ENCODE results near the gene FCHO2. TPM values are rescaled to one million over a fixed set of nuclear protein-coding genes. Genes with fewer than 3 reads are reported as not detected.

The FCHO2 gene
- total RNA-seq, 1 donor from 2014 or later = 37.3 TPM

GRCh38 chr5:73028991-73029595 is 73.3 kb downstream of the FCHO2 start:
- DNase-seq (ENCODE audit: low spot score) = no peak

GRCh38 chr5:73030531-73030930 is 74.7 kb downstream of the FCHO2 start:
- DNase-seq (ENCODE audit: low spot score) = no peak

GRCh38 chr5:73030995-73031394 is 75.2 kb downstream of the FCHO2 start:
- no peak for DNase-seq (ENCODE audit: low spot score)

GRCh38 chr5:73031839-73032238 is 76.0 kb downstream of the FCHO2 start:
- DNase-seq (ENCODE audit: low spot score) = no peak

DNA sequence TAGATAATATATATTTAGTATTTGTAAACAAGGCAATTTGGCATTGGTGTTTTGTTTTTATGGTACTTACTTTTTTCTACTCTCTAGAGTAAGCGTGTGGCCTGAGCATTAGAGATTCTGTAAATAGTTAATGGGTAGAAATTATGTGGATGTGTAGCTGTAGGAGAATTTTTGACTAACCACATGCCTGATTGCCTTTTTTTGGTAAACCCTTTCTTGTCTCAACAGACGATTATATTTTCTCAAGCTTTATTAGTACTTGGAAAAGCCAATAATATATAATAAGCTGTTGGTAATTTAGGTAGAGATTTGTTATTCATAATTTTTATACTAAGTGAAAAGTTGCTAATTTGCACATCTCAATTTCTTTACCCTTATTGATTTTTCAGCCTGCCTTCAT is 76.8 kb downstream of the FCHO2 start:
- no peak for DNase-seq (ENCODE audit: low spot score)

GRCh38 chr5:73037545-73037944 is 81.7 kb downstream of the FCHO2 start:
- DNase-seq (ENCODE audit: low spot score) = no peak

- no peak for DNase-seq (ENCODE audit: low spot score)
Observed at GRCh38 chr5:73039082-73039481, 83.2 kb downstream of the FCHO2 start.

GRCh38 chr5:73042993-73043392 is 87.2 kb downstream of the FCHO2 start:
- DNase-seq (ENCODE audit: low spot score) = no peak

GRCh38 chr5:73044546-73044945 is 88.7 kb downstream of the FCHO2 start:
- no peak for DNase-seq (ENCODE audit: low spot score)

DNA sequence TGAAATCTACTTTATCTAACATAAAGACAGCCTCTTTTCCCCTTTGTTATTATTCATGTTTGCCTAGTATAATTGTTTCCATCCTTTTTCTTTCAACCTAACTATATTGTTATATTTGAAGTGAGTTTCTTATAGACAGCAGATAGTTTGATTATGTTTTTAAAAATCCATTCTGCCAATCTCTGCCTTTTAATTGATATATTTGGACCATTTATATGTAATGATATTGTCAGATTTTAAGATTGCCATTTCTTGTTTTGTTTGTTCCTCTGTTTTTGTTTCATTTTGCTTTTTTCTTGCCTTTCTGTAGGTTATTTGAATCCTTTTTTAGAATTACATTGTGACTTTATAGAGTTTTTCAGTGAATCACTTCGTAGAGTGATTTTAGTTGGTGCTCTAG is 89.8 kb downstream of the FCHO2 start:
- no peak for DNase-seq (ENCODE audit: low spot score)

- DNase-seq (ENCODE audit: low spot score) = no peak
Observed at GRCh38 chr5:73061593-73061992, 105.8 kb downstream of the FCHO2 start.

- no peak for DNase-seq (ENCODE audit: low spot score)
Observed at GRCh38 chr5:73066466-73066865, 110.6 kb downstream of the FCHO2 start.

DNA sequence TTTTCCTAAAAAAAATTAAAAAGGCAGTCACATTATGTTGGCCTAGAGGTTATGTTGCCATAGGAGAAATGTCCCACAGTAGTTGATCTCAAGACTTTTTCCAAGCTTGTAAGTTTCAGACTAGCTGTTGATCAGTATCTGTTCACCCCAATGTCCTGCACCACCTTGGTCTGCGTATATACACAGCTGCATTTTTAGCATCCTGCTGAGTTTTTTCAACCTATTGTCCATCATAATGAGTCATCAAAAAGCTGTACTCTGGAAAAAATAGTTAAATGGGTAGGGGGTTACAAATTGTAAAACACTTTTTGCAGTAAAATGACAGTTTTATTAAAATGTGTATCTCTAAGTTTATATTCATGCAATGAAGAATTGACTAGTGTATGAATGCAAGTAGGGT is 111.4 kb downstream of the FCHO2 start:
- no peak for DNase-seq (ENCODE audit: low spot score)

DNA sequence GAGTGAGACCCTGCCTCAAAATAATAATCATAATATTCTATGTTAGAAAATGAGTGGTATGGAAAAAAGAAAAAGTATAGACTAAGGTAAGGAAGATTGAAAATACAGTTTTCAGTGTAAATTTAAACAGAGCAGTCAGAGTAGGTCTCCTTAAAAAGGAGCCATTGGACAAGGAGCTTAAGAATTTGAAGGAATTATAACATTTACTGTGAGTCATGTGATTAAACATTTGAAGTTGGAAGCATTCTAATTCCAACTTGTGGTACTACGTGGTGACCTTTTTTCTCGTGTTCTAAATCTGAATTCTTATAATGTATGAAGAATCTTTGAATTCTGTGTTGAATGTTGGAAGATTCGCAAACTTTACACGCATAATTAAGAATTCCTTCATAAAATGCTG is 125.3 kb downstream of the FCHO2 start:
- DNase-seq (ENCODE audit: low spot score) = no peak

GRCh38 chr5:73088026-73088425 is 132.2 kb downstream of the FCHO2 start:
- DNase-seq (ENCODE audit: low spot score) = no peak

DNA sequence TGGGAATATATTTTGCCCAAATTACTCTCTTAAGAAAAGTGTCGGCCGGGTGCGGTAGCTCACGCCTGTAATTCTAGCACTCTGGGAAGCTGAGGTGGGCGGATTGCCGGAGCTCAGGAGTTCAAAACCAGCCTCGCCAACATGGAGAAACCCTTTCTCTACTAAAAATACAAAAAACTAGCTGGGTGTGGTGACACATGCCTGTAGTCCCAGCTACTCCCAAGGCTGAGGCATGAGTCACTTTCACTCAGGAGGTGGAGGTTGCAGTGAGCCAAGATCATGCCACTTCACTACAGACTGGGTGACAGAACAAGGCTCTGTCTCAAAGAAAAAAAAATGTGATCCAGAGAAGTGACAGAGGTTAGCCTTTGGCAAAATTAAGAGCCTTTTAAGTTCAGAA is 138.1 kb downstream of the FCHO2 start:
- DNase-seq (ENCODE audit: low spot score) = no peak

DNA sequence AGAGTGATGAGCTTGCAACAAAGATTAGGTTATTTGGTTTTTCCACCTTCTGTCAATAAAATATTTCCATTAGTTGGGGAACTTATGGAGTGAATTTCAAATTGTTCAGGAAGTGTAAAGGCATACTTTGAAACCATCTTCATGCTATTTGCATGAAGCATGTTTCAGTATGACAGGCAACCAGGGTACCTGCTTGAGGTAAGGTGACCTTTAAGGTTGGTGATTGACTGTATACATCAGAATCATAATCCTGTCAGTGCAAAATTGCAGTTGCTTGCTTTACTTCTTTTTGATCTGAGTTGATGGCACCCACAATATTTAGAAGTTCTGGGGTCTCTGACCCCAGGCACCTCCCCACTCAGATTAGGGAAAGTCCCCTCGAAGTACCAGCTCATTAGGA is 138.6 kb downstream of the FCHO2 start:
- no peak for DNase-seq (ENCODE audit: low spot score)

DNA sequence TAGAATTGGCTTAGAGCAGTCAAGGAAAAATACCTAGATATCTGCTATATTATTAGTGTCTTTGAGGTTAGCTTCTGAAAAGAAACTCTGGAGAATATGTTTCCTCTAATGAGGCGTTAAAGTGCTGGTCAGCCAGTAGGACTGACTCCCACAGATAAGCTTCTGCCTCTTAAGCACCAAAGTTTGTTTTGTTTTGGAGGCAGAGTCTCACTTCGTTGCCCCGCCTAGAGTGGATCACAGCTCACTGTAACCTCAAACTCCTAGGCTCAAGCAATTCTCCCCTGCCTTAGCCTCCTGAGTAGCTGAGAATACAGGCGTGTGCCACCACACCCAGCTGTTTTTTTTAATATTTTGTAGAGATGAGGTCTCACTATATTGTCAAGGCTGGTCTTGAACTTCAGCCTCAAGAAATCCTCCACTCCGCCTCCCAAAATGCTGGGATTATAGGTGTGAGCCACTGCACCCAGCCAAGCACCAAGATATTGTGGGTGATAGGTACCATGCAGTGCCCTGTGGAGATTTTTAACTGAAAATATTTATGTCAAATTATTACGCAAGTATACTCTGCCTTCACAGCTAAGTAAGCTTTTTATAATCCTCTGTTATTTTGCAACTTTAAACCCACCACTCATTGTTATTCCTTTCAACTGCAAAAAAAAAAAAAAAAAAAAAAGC is 139.9 kb downstream of the FCHO2 start:
- no peak for DNase-seq (ENCODE audit: low spot score)

DNA sequence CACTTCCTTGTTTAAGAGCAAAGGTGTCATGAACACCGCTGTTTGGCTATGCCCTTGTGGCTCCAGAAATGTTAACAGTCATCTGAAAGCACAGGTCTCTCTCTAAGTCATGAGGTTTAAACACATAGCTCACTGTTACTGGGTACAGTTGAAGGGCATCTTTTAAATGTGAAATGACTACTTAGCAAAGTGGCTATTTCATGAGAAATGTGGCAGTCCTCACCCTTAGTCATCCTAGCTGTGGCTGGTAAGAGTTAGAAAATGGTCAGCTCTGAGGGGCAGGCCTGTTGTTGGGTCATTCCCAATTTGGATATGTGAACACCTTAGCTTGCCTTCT is 140.4 kb downstream of the FCHO2 start:
- no peak for DNase-seq (ENCODE audit: low spot score)

GRCh38 chr5:73097740-73098139 is 141.9 kb downstream of the FCHO2 start:
- DNase-seq (ENCODE audit: low spot score) = no peak

- DNase-seq (ENCODE audit: low spot score) = no peak
Observed at GRCh38 chr5:73100109-73100508, 144.3 kb downstream of the FCHO2 start.

GRCh38 chr5:73103870-73104299 is 148.0 kb downstream of the FCHO2 start:
- no peak for DNase-seq (ENCODE audit: low spot score)

DNA sequence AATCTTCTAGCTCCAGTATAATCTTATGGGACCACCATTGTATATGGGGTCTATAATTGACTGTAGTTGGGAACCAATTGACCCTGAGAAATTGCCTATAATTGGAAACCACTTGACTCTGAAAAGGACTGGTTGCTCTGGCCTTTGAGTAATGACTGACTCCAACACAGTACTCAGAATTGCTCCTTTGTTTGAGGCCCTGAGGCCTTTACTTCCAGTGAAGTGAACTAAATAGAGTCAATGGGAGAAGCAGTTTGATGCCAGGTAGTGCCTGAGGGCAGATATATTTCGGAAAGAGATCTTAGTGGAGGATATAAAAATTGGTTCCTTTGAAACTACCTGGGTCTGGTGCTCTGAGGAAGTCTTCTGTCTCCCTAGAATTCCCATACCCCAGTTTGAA is 148.5 kb downstream of the FCHO2 start:
- DNase-seq (ENCODE audit: low spot score) = no peak

Data from mesenteric fat pad (tissue), 1 donor.